Tibial nerve (tissue), 4 donors: ENCODE data around the gene KRT27. TPM values are rescaled to one million over a fixed set of nuclear protein-coding genes. Genes with fewer than 3 reads are reported as not detected.
"Not testable (repeated sequence)": the region's sequence is repeated elsewhere in the genome, so short reads cannot be mapped to it uniquely, and the experiment has no call there.

ENCODE experiments used
- DNase-seq, 2 donors: peaks; one replicate each; pipeline ENCODE4 v3.0.0-alpha.2; 2019; ENCODE audit warnings: low spot score in 2 of 2
- H3K27ac ChIP-seq, 4 donors: fragments of 200-600 bp; sonication (generic) in 3 of 4; one replicate each; pipeline ENCODE4 v1.5.1; 2017 to 2019; ENCODE audit warnings: mild to moderate bottlenecking in 1 of 4
- H3K27me3 ChIP-seq, 2 donors: fragments of 200-600 bp; sonication (generic) in 1 of 2; one replicate each; pipeline versions ENCODE4 v1.5.1 to v1.6.0; 2017 to 2019
- H3K36me3 ChIP-seq, 3 donors: fragments of 200-600 bp; sonication (generic); one replicate each; pipeline ENCODE4 v1.5.1; 2018 to 2019
- H3K4me1 ChIP-seq, 4 donors: fragments of 200-600 bp; sonication (generic) in 3 of 4; one replicate each; pipeline ENCODE4 v1.5.1; 2017 to 2019
- H3K4me3 ChIP-seq, 4 donors: fragments of 200-600 bp; sonication (generic) in 3 of 4; one replicate each; pipeline ENCODE4 v1.5.1; 2017 to 2019; ENCODE audit warnings: mild to moderate bottlenecking in 1 of 4, moderate library complexity in 1 of 4
- H3K9me3 ChIP-seq, 4 donors: fragments of 200-600 bp; sonication (generic) in 3 of 4; one replicate each; pipeline ENCODE4 v1.5.1; 2017 to 2019
- CTCF ChIP-seq, 5 experiments: fragments of 200-600 bp in 3 of 5; fragments of 450-650 bp in 2 of 5; sonication (generic) in 3 of 5; IDR thresholded peaks; one replicate each; pipeline ENCODE4 v1.5.1; 2016 to 2019; ENCODE audit warnings: antibody characterized with exemption in 5 of 5, mild to moderate bottlenecking in 3 of 5, moderate library complexity in 2 of 5
- EP300 ChIP-seq, 2 donors: sonication (generic); formaldehyde crosslinking; IDR thresholded peaks; one replicate each; pipeline ENCODE4 v1.6.1; 2017; ENCODE audit warnings: antibody characterized with exemption in 2 of 2, mild to moderate bottlenecking in 1 of 2
- POLR2A ChIP-seq, 2 donors: fragments of 450-650 bp; IDR thresholded peaks; one replicate each; pipeline ENCODE4 v1.6.1; 2017; ENCODE audit warnings: antibody characterized with exemption in 2 of 2, mild to moderate bottlenecking in 2 of 2, moderate library complexity in 2 of 2
- WGBS, 2 donors: methylation state at CpG; one replicate each; pipeline ENCODE4 v1.1.5; 2018; 5-methylcytosine and 5-hydroxymethylcytosine counted together
- total RNA-seq, 4 donors: library from RNA; depleted of rRNA; stranded (reverse); fragments of >200 nt; gene quantifications; one replicate each; pipeline ENCODE4 v1.1.0, GENCODE V29; 2016

KRT27 gene
- total RNA-seq, 4 donors from 2014 or later = not detected

- Histone ChIP-seq H3K9me3 (peaks cover 0 to 63% (median 19%) of the 10 kb centered on the region in 4 donors), H3K4me1 (no peaks in the 10 kb centered on the region), H3K27me3 (no peaks in the 10 kb centered on the region), H3K36me3 (no peaks in the 10 kb centered on the region), H3K27ac (no peak overlapping the region), H3K4me3 (no peak overlapping the region)
- 23 to 28% methylated on average over 1 of the region's 1 CpG for WGBS, 2 donors
- TF ChIP-seq EP300 (IDR thresholded peaks at IDR 0.05) (no peak), CTCF (IDR thresholded peaks at IDR 0.05) (no peak), POLR2A (IDR thresholded peaks at IDR 0.05) (no peak)
- DNase-seq = no peak
These were observed 22.0 kb downstream of the KRT27 start for GRCh38 chr17:40760105-40761016.

- no peak for TF ChIP-seq EP300 (IDR thresholded peaks at IDR 0.05)
- TF ChIP-seq POLR2A (IDR thresholded peaks at IDR 0.05) = no peak
- TF ChIP-seq CTCF (IDR thresholded peaks at IDR 0.05) = no peak
- H3K4me3 ChIP-seq = no peak within 1 kb of the TSS
- H3K9me3 ChIP-seq = peaks cover 0 to 16% (median 9%) of the 10 kb centered on the region in 4 donors
- H3K4me1 ChIP-seq = no peaks in the 10 kb centered on the region
- DNase-seq = no peak
- no peak within 1 kb of the TSS for H3K27ac ChIP-seq
- no peaks in the 10 kb centered on the region for H3K36me3 ChIP-seq
- peaks cover 0 to 6% of the 10 kb centered on the region in 2 donors for H3K27me3 ChIP-seq
- WGBS, 2 donors = 79 to 80% methylated on average over 4 of the region's 4 CpGs
These were observed 27.1 kb downstream of the KRT27 start, which contains the start of gene KRT25 for GRCh38 chr17:40755231-40755630. Gene KRT25, minus strand, starts transcription at chr17:40755331. Its CDS starts 60 bp downstream, at chr17:40755271.

GRCh38 chr17:40753804-40754203 lies 28.5 kb downstream of the KRT27 start:
- peaks cover 0 to 6% of the 10 kb centered on the region in 2 donors for H3K27me3 ChIP-seq
- no peak overlapping the region for H3K27ac ChIP-seq
- no peak overlapping the region for H3K4me3 ChIP-seq
- WGBS, 2 donors = 90 to 93% methylated on average over 3 of the region's 3 CpGs
- no peaks in the 10 kb centered on the region for H3K36me3 ChIP-seq
- H3K9me3 ChIP-seq = peaks cover 0 to 3% (median 0%) of the 10 kb centered on the region in 4 donors
- no peaks in the 10 kb centered on the region for H3K4me1 ChIP-seq
- DNase-seq = no peak
- TF ChIP-seq CTCF (IDR thresholded peaks at IDR 0.05) = no peak
- TF ChIP-seq POLR2A (IDR thresholded peaks at IDR 0.05) = no peak
- TF ChIP-seq EP300 (IDR thresholded peaks at IDR 0.05) = no peak

GRCh38 chr17:40751065-40751464 lies 31.3 kb downstream of the KRT27 start:
- TF ChIP-seq EP300 (IDR thresholded peaks at IDR 0.05) = no peak
- no peak for TF ChIP-seq POLR2A (IDR thresholded peaks at IDR 0.05)
- no peak for TF ChIP-seq CTCF (IDR thresholded peaks at IDR 0.05)
- H3K9me3 ChIP-seq = no peaks in the 10 kb centered on the region
- no peak overlapping the region for H3K4me3 ChIP-seq
- no peaks in the 10 kb centered on the region for H3K4me1 ChIP-seq
- H3K27me3 ChIP-seq = peaks cover 0 to 6% of the 10 kb centered on the region in 2 donors
- H3K27ac ChIP-seq = no peak overlapping the region
- WGBS, 2 donors = 79 to 86% methylated on average over 14 of the region's 14 CpGs
- H3K36me3 ChIP-seq = no peaks in the 10 kb centered on the region
- no peak for DNase-seq

- Histone ChIP-seq H3K36me3 (no peaks in the 10 kb centered on the region), H3K27ac (no peak overlapping the region), H3K4me1 (no peaks in the 10 kb centered on the region), H3K27me3 (peaks cover 0 to 6% of the 10 kb centered on the region in 2 donors), H3K4me3 (no peak overlapping the region), H3K9me3 (no peaks in the 10 kb centered on the region)
- WGBS, 2 donors = 72 to 81% methylated on average over 6 of the region's 6 CpGs
- no peak for DNase-seq
- TF ChIP-seq CTCF (IDR thresholded peaks at IDR 0.05) (no peak), POLR2A (IDR thresholded peaks at IDR 0.05) (no peak), EP300 (IDR thresholded peaks at IDR 0.05) (no peak)
These were observed 32.0 kb downstream of the KRT27 start for GRCh38 chr17:40750391-40750790.

- not testable (repeated sequence) for H3K27ac ChIP-seq, H3K4me3 ChIP-seq, H3K9me3 ChIP-seq, H3K36me3 ChIP-seq, H3K27me3 ChIP-seq, DNase-seq, H3K4me1 ChIP-seq
- 80 to 83% methylated on average over 1 of the region's 1 CpG for WGBS, 2 donors
These were observed 33.7 kb downstream of the KRT27 start for GRCh38 chr17:40748666-40749065.
